GM21717 (cell line): ENCODE measurements around the gene SGSH.
A peak's percentile ranks its signal among the peaks of the same experiment; 100 is the strongest.
"Not testable (repeated sequence)": the region's sequence is repeated elsewhere in the genome, so short reads cannot be mapped to it uniquely, and the experiment has no call there.

Experiments
- ATAC-seq: cut with Tn5 transposase; IDR thresholded peaks from one replicate; pipeline ENCODE4 v1.9.1; 2021; ENCODE audit warnings: mild to moderate bottlenecking, moderate library complexity; ENCODE audit not compliant: unreplicated experiment

SGSH gene

GRCh38 chr17:80220054-80220735 lies at the start of gene SGSH, which contains the start of gene SLC26A11:
TSS of gene SGSH (minus strand) at chr17:80220333. CDS start at chr17:80220313, 20 bp downstream.
TSS of gene SLC26A11 (plus strand) at chr17:80220427. CDS start at chr17:80221561, 1,134 bp downstream.
- peak; percentile 23 for ATAC-seq

GRCh38 chr17:80269405-80269807 lies 49.3 kb upstream of the SGSH start:
- no peak for ATAC-seq

- ATAC-seq: no peak
Observed at GRCh38 chr17:80268427-80268826, 48.3 kb upstream of the SGSH start.

GRCh38 chr17:80267391-80267790 lies 47.3 kb upstream of the SGSH start:
- no peak for ATAC-seq

GRCh38 chr17:80265205-80266068 lies 45.3 kb upstream of the SGSH start:
- ATAC-seq: no peak

GRCh38 chr17:80264205-80265075 lies 44.3 kb upstream of the SGSH start:
- no peak for ATAC-seq

- ATAC-seq: peak; percentile 36
Observed at GRCh38 chr17:80263253-80264204, 43.4 kb upstream of the SGSH start.

GRCh38 chr17:80262775-80263244 lies 42.7 kb upstream of the SGSH start:
- ATAC-seq: no peak

- ATAC-seq: no peak
Observed at GRCh38 chr17:80262291-80262690, 42.2 kb upstream of the SGSH start.

- ATAC-seq: no peak
Observed at GRCh38 chr17:80261895-80262279, 41.8 kb upstream of the SGSH start.

GRCh38 chr17:80261159-80261894 lies 41.2 kb upstream of the SGSH start:
- ATAC-seq: no peak

GRCh38 chr17:80260791-80261158 lies 40.6 kb upstream of the SGSH start, which contains the start of gene RNF213:
TSS of gene RNF213 (plus strand) at chr17:80260852. CDS start at chr17:80263682, 2,830 bp downstream.
- no peak for ATAC-seq

- ATAC-seq: no peak
Observed at GRCh38 chr17:80260069-80260535, 40.0 kb upstream of the SGSH start.

GRCh38 chr17:80259457-80260068 lies 39.4 kb upstream of the SGSH start:
- no peak for ATAC-seq

- not testable (repeated sequence) for ATAC-seq
Observed at GRCh38 chr17:80258296-80258695, 38.2 kb upstream of the SGSH start.

GRCh38 chr17:80257716-80258213 lies 37.6 kb upstream of the SGSH start:
- no peak for ATAC-seq

- no peak for ATAC-seq
Observed at GRCh38 chr17:80256034-80256350, 35.9 kb upstream of the SGSH start.
